Suprapubic skin (tissue), 3 donors: Measurements from ENCODE around the gene ERFL.

Experiments
- CTCF ChIP-seq, 2 donors: fragments of 200-600 bp in 1 of 2; fragments of 450-650 bp in 1 of 2; sonication (generic) in 1 of 2; IDR thresholded peaks; one replicate each; pipeline ENCODE4 v1.5.1; 2016 to 2019; ENCODE audit warnings: antibody characterized with exemption in 2 of 2, mild to moderate bottlenecking in 1 of 2, moderate library complexity in 1 of 2
- EP300 ChIP-seq: sonication (generic); formaldehyde crosslinking; IDR thresholded peaks from one replicate; pipeline ENCODE4 v1.6.1; 2017; ENCODE audit warnings: antibody characterized with exemption
- POLR2A ChIP-seq, 2 donors: fragments of 450-650 bp; IDR thresholded peaks; one replicate each; pipeline ENCODE4 v1.6.1; 2017; ENCODE audit warnings: antibody characterized with exemption in 2 of 2, mild to moderate bottlenecking in 2 of 2, moderate library complexity in 2 of 2

GRCh38 chr19:41886761-41887710 lies 41.2 kb downstream of the ERFL start:
- TF ChIP-seq EP300 (no peak), POLR2A (IDR thresholded peaks at IDR 0.05) (no peak), CTCF (IDR thresholded peaks at IDR 0.05) (no peak)
